Measurements from ENCODE around the gene C1QTNF3. TPM values are rescaled to one million over a fixed set of nuclear protein-coding genes. Genes with fewer than 3 reads are reported as not detected.

C1QTNF3 gene
- total and polyA plus RNA-seq, 2 of the 8 experiments (the other 6 are each of a cell fraction or from before 2014, with no cell fraction given), result 1.0 to 1.2 TPM

GRCh38 chr5:34054400-34054729 is 11.4 kb upstream of the C1QTNF3 start:
- Histone ChIP-seq H3K79me2 (ENCODE audit: control insufficient read depth in 1 of 2, insufficient read depth in 2 of 2, low read length in 2 of 2) (no peaks in the 10 kb centered on the region), H4K8ac (ENCODE audit: extremely low read depth, insufficient read depth, low read length) (no peak overlapping the region), H3K4ac (replicated peaks; ENCODE audit: insufficient read length, low read depth, low read length) (no peak overlapping the region), H2BK12ac (ENCODE audit: low read depth, low read length) (no peak overlapping the region), H4K20me1 (replicated peaks in 1 of 2; ENCODE audit: control insufficient read depth in 1 of 2, insufficient read depth in 2 of 2, low read length in 2 of 2) (no peaks in the 10 kb centered on the region), H2BK120ac (replicated peaks; ENCODE audit: low read depth, low read length) (no peak overlapping the region), H3K23me2 (ENCODE audit: low read depth, low read length) (no peaks in the 10 kb centered on the region), H3K18ac (ENCODE audit: extremely low read depth, low read length) (no peak overlapping the region), H2BK5ac (ENCODE audit: low read depth, low read length) (no peak overlapping the region), H2BK20ac (ENCODE audit: low read length) (no peak overlapping the region), H3K27ac (ENCODE audit: low read depth, low read length) (no peak overlapping the region), H4K5ac (ENCODE audit: insufficient read length, low read depth, low read length) (no peak overlapping the region), H3K4me3 (ENCODE audit: extremely low read depth in 1 of 4, insufficient read depth in 2 of 4, low read depth in 3 of 4, low read length in 4 of 4) (no peak overlapping the region), H3K56ac (replicated peaks; ENCODE audit: insufficient read length, low read depth, low read length) (no peak overlapping the region), H3K4me1 (replicated peaks in 1 of 4; ENCODE audit: control insufficient read depth in 3 of 4, insufficient read depth in 4 of 4, low read length in 3 of 4) (no peaks in the 10 kb centered on the region), H3K4me2 (ENCODE audit: insufficient read depth in 1 of 2, low read depth in 2 of 2, low read length in 2 of 2) (no peak overlapping the region), H3K14ac (ENCODE audit: insufficient read length) (no peak overlapping the region), H3K79me1 (ENCODE audit: low read depth, low read length) (no peaks in the 10 kb centered on the region), H3K23ac (ENCODE audit: insufficient read length) (no peak overlapping the region), H3K27me3 (replicated peaks in 1 of 4; ENCODE audit: control insufficient read depth in 3 of 4, extremely low read depth in 1 of 4, insufficient read depth in 3 of 4, low read length in 3 of 4) (no peaks in the 10 kb centered on the region), H2BK15ac (ENCODE audit: low read length) (no peak overlapping the region), H2AK5ac (ENCODE audit: low read depth, low read length) (no peak overlapping the region), H3K36me3 (ENCODE audit: control insufficient read depth in 2 of 4, insufficient read depth in 4 of 4, low read length in 3 of 4) (no peaks in the 10 kb centered on the region; a peak in 1 of 8 replicates), H2AFZ (ENCODE audit: low read length) (no peak overlapping the region), H4K91ac (replicated peaks; ENCODE audit: insufficient read length, low read length) (no peak overlapping the region), H3K9me3 (ENCODE audit: insufficient read depth in 2 of 2, low read depth in 1 of 2, low read length in 1 of 2) (no peaks in the 10 kb centered on the region), H3K9ac (replicated peaks in 1 of 4; ENCODE audit: extremely low read depth in 1 of 4, low read depth in 3 of 4, low read length in 3 of 4) (no peak overlapping the region)
- WGBS, 2 experiments (ENCODE audit: extremely low coverage in 1 of 2, insufficient coverage in 1 of 2, insufficient read length in 1 of 2, insufficient replicate concordance in 2 of 2, low coverage in 1 of 2, low lambda C conversion rate in 2 of 2, missing lambda C conversion rate in 1 of 2), result 95% methylated on average over 1 of the region's 1 CpG; no CpG with 5 or more reads in 1 of the 2 experiments
- DNase-seq (ENCODE audit: low read depth in 1 of 2, low spot score in 2 of 2) (no peak), FAIRE-seq (no peak)
- ChIA-PET CTCF (ENCODE audit: partially characterized antibody) (interaction anchor here (1.8 kb wide), 1 partner anchor 12 kb away, joined by 4 read pairs; the partner anchor contains the start of gene C1QTNF3), POLR2A (ENCODE audit: partially characterized antibody) (no interaction called here)
- TF ChIP-seq SP4 (IDR thresholded peaks at IDR 0.05; ENCODE audit: low read length), result no peak
- TF ChIP-seq MAX (IDR thresholded peaks at IDR 0.05), result no peak
- no peak for TF ChIP-seq SIX5 (IDR thresholded peaks at IDR 0.05; ENCODE audit: low read depth, low read length)
- no peak for TF ChIP-seq CEBPB (IDR thresholded peaks at IDR 0.05; ENCODE audit: low read depth, low read length)
- TF ChIP-seq CBX5 (IDR thresholded peaks at IDR 0.05; ENCODE audit: low read depth, low read length), result no peak
- TF ChIP-seq HDAC2 (IDR thresholded peaks at IDR 0.05; ENCODE audit: borderline replicate concordance in 1 of 2, low read depth in 2 of 2, low read length in 2 of 2), result no peak
- no peak for TF ChIP-seq TAF1 (IDR thresholded peaks at IDR 0.05; ENCODE audit: low read depth, low read length)
- no peak for TF ChIP-seq JUND (IDR thresholded peaks at IDR 0.05; ENCODE audit: low read length)
- TF ChIP-seq GTF2F1 (IDR thresholded peaks at IDR 0.05; ENCODE audit: borderline replicate concordance, low read depth, low read length), result no peak
- TF ChIP-seq RNF2 (IDR thresholded peaks at IDR 0.05; ENCODE audit: borderline replicate concordance, low read depth, low read length, missing control alignments, poor library complexity, severe bottlenecking), result no peak
- no peak for TF ChIP-seq BACH1 (IDR thresholded peaks at IDR 0.05; ENCODE audit: low read length)
